Smooth muscle cell (in vitro differentiated cells): ENCODE data around the gene TUBB4B. TPM values are rescaled to one million over a fixed set of nuclear protein-coding genes. Genes with fewer than 3 reads are reported as not detected.

Experiments
- DNase-seq: peaks from one replicate; lab custom pipeline; 2025; ENCODE audit not compliant: unreplicated experiment; lab: John Stamatoyannopoulos, UW
- H2AFZ ChIP-seq: fragments of 200-600 bp; sonication (generic); 2 replicates; pipeline ENCODE4 v1.6.0; 2016; ENCODE audit warnings: antibody characterized with exemption, low read depth, mild to moderate bottlenecking
- H3F3A ChIP-seq: fragments of 200-600 bp; sonication (generic); 2 replicates; pipeline ENCODE4 v1.6.0; 2017; ENCODE audit warnings: antibody characterized with exemption, low read depth
- H3K27ac ChIP-seq: fragments of 200-600 bp; sonication (generic); 2 replicates; pipeline ENCODE4 v1.5.1; 2016; ENCODE audit warnings: low read depth, mild to moderate bottlenecking
- H3K27me3 ChIP-seq: fragments of 200-600 bp; sonication (generic); 2 replicates; pipeline ENCODE4 v1.6.1; 2016; ENCODE audit warnings: low read depth, mild to moderate bottlenecking
- H3K36me3 ChIP-seq: fragments of 200-600 bp; sonication (generic); 2 replicates; pipeline ENCODE4 v1.5.1; 2016; ENCODE audit warnings: low read depth
- H3K4me1 ChIP-seq: fragments of 200-600 bp; sonication (generic); 2 replicates; pipeline ENCODE4 v1.5.1; 2016; ENCODE audit warnings: low read depth
- H3K4me2 ChIP-seq: fragments of 200-600 bp; sonication (generic); 2 replicates; pipeline ENCODE4 v1.6.0; 2016; ENCODE audit warnings: mild to moderate bottlenecking
- H3K4me3 ChIP-seq: fragments of 200-600 bp; sonication (generic); 2 replicates; pipeline ENCODE4 v1.5.1; 2016; ENCODE audit warnings: mild to moderate bottlenecking
- H3K79me2 ChIP-seq: fragments of 200-600 bp; sonication (generic); 2 replicates; pipeline ENCODE4 v1.6.0; 2016; ENCODE audit warnings: low read depth, mild to moderate bottlenecking
- H3K9ac ChIP-seq: fragments of 200-600 bp; sonication (generic); 2 replicates; pipeline ENCODE4 v1.6.0; 2016; ENCODE audit warnings: low read depth
- H3K9me3 ChIP-seq: fragments of 200-600 bp; sonication (generic); replicated peaks from 2 replicates; pipeline ENCODE4 v1.5.1; 2016; ENCODE audit warnings: low read depth
- H4K20me1 ChIP-seq: fragments of 200-600 bp; sonication (generic); 2 replicates; pipeline ENCODE4 v1.6.0; 2016; ENCODE audit warnings: low read depth
- WGBS: methylation state at CpG from one replicate; pipeline ENCODE4 v1.1.7; 2016; ENCODE audit warnings: low lambda C conversion rate; 5-methylcytosine and 5-hydroxymethylcytosine counted together
- polyA plus RNA-seq: library from polyadenylated mRNA; unstranded; fragments of >200 nt; fragmentation: Nextera tagmentation; extraction: Ambion mirVana; gene quantifications from 2 replicates; pipeline ENCODE4 v1.2.1, GENCODE V29; 2016
- total RNA-seq: library from RNA; depleted of rRNA; stranded (reverse); fragments of >200 nt; gene quantifications from 2 replicates; pipeline ENCODE4 v1.2.3, GENCODE V29; 2014
- TF ChIP-seq, protein P1 (sequence below): fragments of 200-600 bp; sonication (generic); IDR thresholded peaks from 2 replicates; pipeline ENCODE4 v1.5.1; 2017; ENCODE audit warnings: borderline replicate concordance, mild to moderate bottlenecking, antibody characterized with exemption; ENCODE audit not compliant: insufficient read depth, poor library complexity, severe bottlenecking

The TUBB4B gene
- total and polyA plus RNA-seq, 2 experiments from 2014 or later = 164 to 317 TPM

GRCh38 chr9:137216188-137216965 lies 24.7 kb upstream of the TUBB4B start:
- Histone ChIP-seq H3F3A (no peaks in the 10 kb centered on the region), H3K4me3 (no peak overlapping the region), H3K4me1 (no peaks in the 10 kb centered on the region), H3K36me3 (no peaks in the 10 kb centered on the region), H3K27ac (no peak overlapping the region), H3K9ac (no peak overlapping the region), H2AFZ (no peak overlapping the region), H3K4me2 (peak overlapping the region; percentile 70), H3K9me3 (no peaks in the 10 kb centered on the region), H3K79me2 (no peaks in the 10 kb centered on the region), H4K20me1 (no peaks in the 10 kb centered on the region), H3K27me3 (no peaks in the 10 kb centered on the region)
- no peak for DNase-seq
- WGBS = 93% methylated on average over 25 of the region's 30 CpGs
- TF ChIP-seq, protein P1, sequence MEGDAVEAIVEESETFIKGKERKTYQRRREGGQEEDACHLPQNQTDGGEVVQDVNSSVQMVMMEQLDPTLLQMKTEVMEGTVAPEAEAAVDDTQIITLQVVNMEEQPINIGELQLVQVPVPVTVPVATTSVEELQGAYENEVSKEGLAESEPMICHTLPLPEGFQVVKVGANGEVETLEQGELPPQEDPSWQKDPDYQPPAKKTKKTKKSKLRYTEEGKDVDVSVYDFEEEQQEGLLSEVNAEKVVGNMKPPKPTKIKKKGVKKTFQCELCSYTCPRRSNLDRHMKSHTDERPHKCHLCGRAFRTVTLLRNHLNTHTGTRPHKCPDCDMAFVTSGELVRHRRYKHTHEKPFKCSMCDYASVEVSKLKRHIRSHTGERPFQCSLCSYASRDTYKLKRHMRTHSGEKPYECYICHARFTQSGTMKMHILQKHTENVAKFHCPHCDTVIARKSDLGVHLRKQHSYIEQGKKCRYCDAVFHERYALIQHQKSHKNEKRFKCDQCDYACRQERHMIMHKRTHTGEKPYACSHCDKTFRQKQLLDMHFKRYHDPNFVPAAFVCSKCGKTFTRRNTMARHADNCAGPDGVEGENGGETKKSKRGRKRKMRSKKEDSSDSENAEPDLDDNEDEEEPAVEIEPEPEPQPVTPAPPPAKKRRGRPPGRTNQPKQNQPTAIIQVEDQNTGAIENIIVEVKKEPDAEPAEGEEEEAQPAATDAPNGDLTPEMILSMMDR = no peak

DNA sequence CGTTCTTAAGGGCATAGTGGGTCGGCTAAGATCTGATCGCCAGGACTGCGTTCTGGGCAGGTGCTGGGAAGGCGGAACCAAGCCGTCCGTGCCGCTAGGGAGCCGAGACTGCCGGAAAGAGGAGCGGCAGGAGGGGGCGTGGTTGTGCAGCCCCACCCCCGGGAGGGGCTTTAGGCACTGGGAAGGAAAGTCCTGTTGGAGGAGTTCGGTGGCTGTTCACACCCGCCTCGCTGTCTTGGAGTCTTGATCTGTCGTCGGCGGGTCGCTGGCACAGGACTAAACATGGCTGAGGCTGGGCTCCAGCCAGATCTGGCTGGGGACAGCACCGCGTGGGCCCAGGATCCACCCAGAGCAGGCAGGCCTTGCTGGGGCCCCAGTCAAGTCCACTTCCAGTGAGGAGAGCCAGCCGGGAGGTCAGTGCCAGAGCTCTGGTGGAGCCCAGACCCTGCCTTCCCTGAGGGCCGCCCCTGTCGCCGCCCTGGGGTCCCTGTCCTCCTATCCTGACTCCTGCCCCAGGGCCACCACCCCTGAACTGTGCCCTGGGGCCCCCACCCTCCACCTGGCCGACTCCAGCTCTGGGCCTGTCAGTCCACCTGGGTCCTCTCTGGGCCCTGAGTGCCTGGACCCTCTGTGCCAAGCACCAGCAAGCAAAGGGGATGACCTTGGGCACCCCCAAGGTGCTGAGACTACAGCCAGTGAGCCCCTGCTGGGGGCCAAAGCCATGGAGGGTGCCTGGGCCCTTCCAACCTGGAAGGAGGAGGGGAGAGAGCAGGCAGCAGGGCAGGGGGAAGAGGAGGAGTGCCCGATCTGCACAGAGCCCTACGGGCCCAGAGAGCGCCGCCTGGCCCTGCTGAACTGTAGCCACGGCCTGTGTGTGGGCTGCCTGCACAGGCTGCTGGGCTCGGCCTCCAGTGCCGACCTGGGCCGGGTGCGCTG lies 23.5 kb upstream of the TUBB4B start:
- no peaks in the 10 kb centered on the region for H3K9me3 ChIP-seq
- no peaks in the 10 kb centered on the region for H4K20me1 ChIP-seq
- H2AFZ ChIP-seq = no peak overlapping the region
- peak; percentile 21 for DNase-seq
- H3K27ac ChIP-seq = peak overlapping the region; percentile 19
- peak overlapping the region; percentile 28 for H3K4me3 ChIP-seq
- 52% methylated on average over 33 of the region's 36 CpGs for WGBS
- TF ChIP-seq, protein P1 = no peak
- no peaks in the 10 kb centered on the region for H3K79me2 ChIP-seq
- no peaks in the 10 kb centered on the region for H3F3A ChIP-seq
- H3K9ac ChIP-seq = no peak overlapping the region
- peaks cover 3% of the 10 kb centered on the region for H3K4me1 ChIP-seq
- H3K36me3 ChIP-seq = no peaks in the 10 kb centered on the region
- no peaks in the 10 kb centered on the region for H3K27me3 ChIP-seq
- peak overlapping the region; percentile 70 for H3K4me2 ChIP-seq

GRCh38 chr9:137218212-137218753 lies 22.8 kb upstream of the TUBB4B start:
- TF ChIP-seq, protein P1 = no peak
- WGBS = 94% methylated on average over 29 of the region's 30 CpGs
- no peak for DNase-seq
- Histone ChIP-seq H3K4me3 (no peak overlapping the region), H3K36me3 (no peaks in the 10 kb centered on the region), H3K9ac (no peak overlapping the region), H4K20me1 (no peaks in the 10 kb centered on the region), H3K4me1 (peaks cover 8% of the 10 kb centered on the region), H3K4me2 (peak overlapping the region; percentile 33), H3K27me3 (no peaks in the 10 kb centered on the region), H3K27ac (peak overlapping the region; percentile 2), H3F3A (no peaks in the 10 kb centered on the region), H3K9me3 (no peaks in the 10 kb centered on the region), H3K79me2 (no peaks in the 10 kb centered on the region), H2AFZ (no peak overlapping the region)
